Stimulated activated naive CD8-positive, alpha-beta T cell treated with anti-CD3 and anti-CD28 coated beads, Interleukin-15, Interleukin-2, amounts not matched to agents 100 ng/mL and 50 ng/mL, for 24 hours (primary cell): Measurements from ENCODE around the gene TRAM2.

Experiments
- H3K27ac Mint-ChIP-seq: one replicate; pipeline ENCODE4 v1.8.0; 2021; ENCODE audit warnings: mild to moderate bottlenecking, mixed read lengths
- H3K27me3 Mint-ChIP-seq: one replicate; pipeline ENCODE4 v1.8.0; 2021; ENCODE audit warnings: mixed read lengths
- H3K36me3 Mint-ChIP-seq: one replicate; pipeline ENCODE4 v1.8.0; 2021; ENCODE audit warnings: low read depth, mixed read lengths
- H3K4me1 Mint-ChIP-seq: one replicate; pipeline ENCODE4 v1.8.0; 2021; ENCODE audit warnings: low read depth, mixed read lengths
- H3K4me3 Mint-ChIP-seq: one replicate; pipeline ENCODE4 v1.8.0; 2021; ENCODE audit warnings: mild to moderate bottlenecking, mixed read lengths
- H3K9me3 Mint-ChIP-seq: one replicate; pipeline ENCODE4 v1.8.0; 2021; ENCODE audit warnings: mixed read lengths

Gene TRAM2

GRCh38 chr6:52548999-52549398 lies 27.9 kb downstream of the TRAM2 start:
- H3K4me1 Mint-ChIP-seq, result peaks cover 3% of the 10 kb centered on the region

GRCh38 chr6:52548353-52548713 lies 28.5 kb downstream of the TRAM2 start:
- Mint-ChIP-seq H3K36me3 (no peaks in the 10 kb centered on the region), H3K27me3 (no peaks in the 10 kb centered on the region), H3K4me1 (peaks cover 3% of the 10 kb centered on the region), H3K27ac (no peak overlapping the region), H3K4me3 (no peak overlapping the region), H3K9me3 (no peaks in the 10 kb centered on the region)

More at GRCh38 chr6:52548999-52549398, 27.9 kb downstream of the TRAM2 start:
- H3K27me3 Mint-ChIP-seq, result no peaks in the 10 kb centered on the region
- no peaks in the 10 kb centered on the region for H3K36me3 Mint-ChIP-seq
- H3K9me3 Mint-ChIP-seq, result no peaks in the 10 kb centered on the region
- H3K27ac Mint-ChIP-seq, result no peak overlapping the region
- no peak overlapping the region for H3K4me3 Mint-ChIP-seq

- Mint-ChIP-seq H3K9me3 (no peaks in the 10 kb centered on the region), H3K4me1 (peaks cover 3% of the 10 kb centered on the region), H3K36me3 (no peaks in the 10 kb centered on the region), H3K27ac (no peak overlapping the region), H3K27me3 (no peaks in the 10 kb centered on the region), H3K4me3 (no peak overlapping the region)
These were observed 29.1 kb downstream of the TRAM2 start for GRCh38 chr6:52547647-52548352.

DNA sequence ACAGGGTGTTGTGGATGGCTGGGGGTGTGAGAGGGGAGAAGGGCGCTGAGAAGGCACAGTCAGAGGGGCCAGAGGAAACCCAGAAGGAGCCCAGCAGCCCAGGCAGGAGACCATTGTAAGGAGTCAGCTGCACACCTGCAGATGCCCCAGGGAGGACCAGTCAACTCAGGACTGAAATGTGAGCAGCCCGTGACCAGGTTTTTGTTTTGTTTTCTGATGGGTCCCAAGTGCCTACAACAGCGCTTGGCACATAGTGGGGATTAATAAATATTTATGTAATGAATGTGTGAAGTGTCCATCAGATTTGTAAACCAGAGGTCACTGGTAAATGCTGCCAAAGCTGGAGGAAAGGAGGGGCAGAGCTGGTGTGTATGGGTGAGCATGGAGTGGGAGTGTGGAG lies 30.2 kb downstream of the TRAM2 start:
- no peaks in the 10 kb centered on the region for H3K27me3 Mint-ChIP-seq
- H3K27ac Mint-ChIP-seq, result no peak overlapping the region
- H3K4me1 Mint-ChIP-seq, result peaks cover 3% of the 10 kb centered on the region
- no peaks in the 10 kb centered on the region for H3K36me3 Mint-ChIP-seq
- H3K4me3 Mint-ChIP-seq, result no peak overlapping the region
- no peaks in the 10 kb centered on the region for H3K9me3 Mint-ChIP-seq

- no peak overlapping the region for H3K27ac Mint-ChIP-seq
- H3K36me3 Mint-ChIP-seq, result no peaks in the 10 kb centered on the region
- H3K4me3 Mint-ChIP-seq, result no peak overlapping the region
- peaks cover 3% of the 10 kb centered on the region for H3K4me1 Mint-ChIP-seq
- H3K9me3 Mint-ChIP-seq, result no peaks in the 10 kb centered on the region
- no peaks in the 10 kb centered on the region for H3K27me3 Mint-ChIP-seq
These were observed 30.7 kb downstream of the TRAM2 start for GRCh38 chr6:52546192-52546591.

GRCh38 chr6:52545406-52546119 lies 31.3 kb downstream of the TRAM2 start:
- Mint-ChIP-seq H3K27ac (no peak overlapping the region), H3K36me3 (no peaks in the 10 kb centered on the region), H3K9me3 (no peaks in the 10 kb centered on the region), H3K27me3 (no peaks in the 10 kb centered on the region), H3K4me1 (peaks cover 3% of the 10 kb centered on the region), H3K4me3 (no peak overlapping the region)

DNA sequence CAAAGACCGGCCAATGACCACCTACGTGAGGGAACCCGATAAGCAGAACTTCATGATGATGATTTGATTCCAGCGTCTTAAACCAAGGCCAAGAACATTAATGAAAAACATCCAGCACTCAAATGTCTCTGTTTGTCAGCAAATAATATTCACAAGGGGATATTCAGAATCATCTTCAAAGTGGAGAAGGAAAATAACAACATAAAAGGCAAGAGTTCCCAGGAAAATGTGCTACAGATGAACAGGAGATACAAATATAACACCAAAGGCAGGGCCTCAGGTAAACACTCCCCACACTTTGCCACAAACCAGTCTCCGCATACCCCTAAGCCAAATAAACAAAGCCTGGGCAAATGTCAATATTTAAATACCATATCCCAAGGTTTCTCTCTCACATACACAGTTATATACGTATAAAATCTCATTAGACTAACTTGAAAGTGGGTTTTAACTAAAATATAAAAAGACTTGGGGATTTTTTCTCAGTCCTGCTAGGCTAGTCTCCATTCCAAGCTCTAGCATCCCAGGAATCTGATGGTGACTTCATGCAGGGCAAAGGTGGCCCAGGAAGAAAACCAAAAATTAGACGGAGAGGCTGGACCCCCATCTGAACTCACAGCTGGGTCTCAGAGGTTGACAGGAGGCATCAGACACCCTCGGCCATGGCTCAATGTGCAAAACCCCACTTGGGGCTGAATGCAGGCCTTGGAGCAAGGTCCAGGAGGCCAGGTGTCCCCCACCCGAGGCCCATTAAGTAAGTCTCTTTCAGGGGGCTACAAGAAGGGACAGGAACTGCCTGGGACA lies 32.1 kb downstream of the TRAM2 start:
- no peaks in the 10 kb centered on the region for H3K27me3 Mint-ChIP-seq
- H3K36me3 Mint-ChIP-seq, result no peaks in the 10 kb centered on the region
- no peaks in the 10 kb centered on the region for H3K9me3 Mint-ChIP-seq
- H3K4me1 Mint-ChIP-seq, result peaks cover 3% of the 10 kb centered on the region
- H3K4me3 Mint-ChIP-seq, result no peak overlapping the region
- H3K27ac Mint-ChIP-seq, result no peak overlapping the region

DNA sequence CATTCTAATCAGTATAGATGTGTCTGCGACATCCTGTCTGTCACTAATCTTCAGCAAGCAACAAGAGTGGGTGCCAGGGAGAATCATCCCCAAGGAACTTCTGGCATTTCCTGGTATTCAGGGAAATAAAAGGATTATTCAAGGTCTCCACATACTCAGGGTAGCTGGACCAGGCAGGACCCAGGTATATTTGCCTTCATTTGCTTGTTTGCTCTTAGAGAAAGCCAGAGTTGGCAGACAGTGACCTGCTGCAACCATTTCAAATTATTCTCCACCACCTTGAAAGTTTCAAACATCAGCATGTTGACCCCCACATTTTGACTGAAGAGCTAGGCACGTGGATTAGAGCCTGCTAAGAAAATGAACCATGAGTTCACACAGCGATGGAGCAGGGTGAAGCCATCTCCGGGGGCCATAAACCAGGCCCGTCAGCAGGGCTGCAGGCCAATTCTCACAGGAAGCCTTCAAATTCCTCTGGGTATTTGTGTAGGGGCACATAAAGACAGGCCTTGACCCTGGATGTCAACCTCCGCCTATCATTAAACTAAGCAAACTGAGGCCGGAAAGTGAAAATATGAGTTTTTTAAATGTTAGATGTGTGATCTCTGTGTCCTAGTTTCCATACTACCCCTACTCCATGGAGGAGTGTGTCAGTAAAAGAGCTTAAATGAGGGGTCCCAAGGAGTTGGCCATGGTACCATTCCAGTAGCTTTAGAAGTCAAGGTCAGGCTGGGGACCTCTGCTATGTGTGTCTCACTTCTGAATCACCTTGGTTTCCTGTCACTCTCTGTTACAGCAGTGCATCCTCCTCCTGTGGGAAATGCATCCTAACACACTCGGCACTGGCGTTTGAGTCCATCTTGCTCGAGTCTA lies 32.9 kb downstream of the TRAM2 start:
- no peaks in the 10 kb centered on the region for H3K9me3 Mint-ChIP-seq
- H3K36me3 Mint-ChIP-seq, result no peaks in the 10 kb centered on the region
- no peaks in the 10 kb centered on the region for H3K27me3 Mint-ChIP-seq
- no peak overlapping the region for H3K27ac Mint-ChIP-seq
- peaks cover 6% of the 10 kb centered on the region for H3K4me1 Mint-ChIP-seq
- no peak overlapping the region for H3K4me3 Mint-ChIP-seq

GRCh38 chr6:52543262-52543661 lies 33.6 kb downstream of the TRAM2 start:
- Mint-ChIP-seq H3K27me3 (no peaks in the 10 kb centered on the region), H3K36me3 (no peaks in the 10 kb centered on the region), H3K4me3 (no peak overlapping the region), H3K27ac (no peak overlapping the region), H3K4me1 (peaks cover 7% of the 10 kb centered on the region), H3K9me3 (no peaks in the 10 kb centered on the region)

- Mint-ChIP-seq H3K27me3 (no peaks in the 10 kb centered on the region), H3K4me3 (no peak overlapping the region), H3K36me3 (no peaks in the 10 kb centered on the region), H3K4me1 (peaks cover 28% of the 10 kb centered on the region), H3K27ac (no peak overlapping the region), H3K9me3 (no peaks in the 10 kb centered on the region)
These were observed 35.7 kb downstream of the TRAM2 start for GRCh38 chr6:52541135-52541534.

GRCh38 chr6:52540286-52540902 lies 36.5 kb downstream of the TRAM2 start:
- no peaks in the 10 kb centered on the region for H3K9me3 Mint-ChIP-seq
- H3K27ac Mint-ChIP-seq, result no peak overlapping the region
- H3K4me1 Mint-ChIP-seq, result peaks cover 36% of the 10 kb centered on the region
- H3K4me3 Mint-ChIP-seq, result no peak overlapping the region
- no peaks in the 10 kb centered on the region for H3K27me3 Mint-ChIP-seq
- H3K36me3 Mint-ChIP-seq, result no peaks in the 10 kb centered on the region

DNA sequence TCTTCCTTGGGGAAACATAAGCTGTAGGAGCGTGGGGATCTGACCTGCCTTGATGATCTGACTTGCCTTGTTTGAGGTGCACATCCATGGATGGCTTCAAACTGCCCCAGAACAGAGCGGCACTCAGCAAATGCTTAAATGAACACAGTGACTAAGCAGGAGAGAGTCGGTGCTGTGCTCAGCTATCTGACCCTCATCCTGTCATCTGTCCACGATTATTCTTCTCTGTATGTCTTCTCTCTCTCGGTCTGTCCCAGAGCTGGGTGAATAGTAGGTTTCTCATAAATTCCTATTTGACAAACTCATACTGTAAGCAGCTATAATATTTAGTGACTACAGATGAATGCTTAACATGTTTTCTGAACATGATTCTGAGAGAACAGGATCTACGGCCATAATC lies 37.3 kb downstream of the TRAM2 start:
- Mint-ChIP-seq H3K4me3 (no peak overlapping the region), H3K36me3 (peaks cover 5% of the 10 kb centered on the region), H3K27me3 (no peaks in the 10 kb centered on the region), H3K4me1 (peaks cover 43% of the 10 kb centered on the region), H3K27ac (no peak overlapping the region), H3K9me3 (no peaks in the 10 kb centered on the region)

GRCh38 chr6:52538901-52539354 lies 37.9 kb downstream of the TRAM2 start:
- Mint-ChIP-seq H3K9me3 (no peaks in the 10 kb centered on the region), H3K4me3 (no peak overlapping the region), H3K27me3 (no peaks in the 10 kb centered on the region), H3K36me3 (peaks cover 6% of the 10 kb centered on the region), H3K27ac (no peak overlapping the region), H3K4me1 (peaks cover 40% of the 10 kb centered on the region)

- no peak overlapping the region for H3K27ac Mint-ChIP-seq
- H3K27me3 Mint-ChIP-seq, result no peaks in the 10 kb centered on the region
- no peak overlapping the region for H3K4me3 Mint-ChIP-seq
- H3K36me3 Mint-ChIP-seq, result peaks cover 6% of the 10 kb centered on the region
- H3K4me1 Mint-ChIP-seq, result peaks cover 40% of the 10 kb centered on the region
- no peaks in the 10 kb centered on the region for H3K9me3 Mint-ChIP-seq
These were observed 38.5 kb downstream of the TRAM2 start for GRCh38 chr6:52538252-52538900.
